Measurements from ENCODE around the gene CASKIN2. TPM values are rescaled to one million over a fixed set of nuclear protein-coding genes. Genes with fewer than 3 reads are reported as not detected.
"Not testable (repeated sequence)": the region's sequence is repeated elsewhere in the genome, so short reads cannot be mapped to it uniquely, and the experiment has no call there.

The CASKIN2 gene
- total RNA-seq, 1 donor from 2014 or later = 112 TPM

DNA sequence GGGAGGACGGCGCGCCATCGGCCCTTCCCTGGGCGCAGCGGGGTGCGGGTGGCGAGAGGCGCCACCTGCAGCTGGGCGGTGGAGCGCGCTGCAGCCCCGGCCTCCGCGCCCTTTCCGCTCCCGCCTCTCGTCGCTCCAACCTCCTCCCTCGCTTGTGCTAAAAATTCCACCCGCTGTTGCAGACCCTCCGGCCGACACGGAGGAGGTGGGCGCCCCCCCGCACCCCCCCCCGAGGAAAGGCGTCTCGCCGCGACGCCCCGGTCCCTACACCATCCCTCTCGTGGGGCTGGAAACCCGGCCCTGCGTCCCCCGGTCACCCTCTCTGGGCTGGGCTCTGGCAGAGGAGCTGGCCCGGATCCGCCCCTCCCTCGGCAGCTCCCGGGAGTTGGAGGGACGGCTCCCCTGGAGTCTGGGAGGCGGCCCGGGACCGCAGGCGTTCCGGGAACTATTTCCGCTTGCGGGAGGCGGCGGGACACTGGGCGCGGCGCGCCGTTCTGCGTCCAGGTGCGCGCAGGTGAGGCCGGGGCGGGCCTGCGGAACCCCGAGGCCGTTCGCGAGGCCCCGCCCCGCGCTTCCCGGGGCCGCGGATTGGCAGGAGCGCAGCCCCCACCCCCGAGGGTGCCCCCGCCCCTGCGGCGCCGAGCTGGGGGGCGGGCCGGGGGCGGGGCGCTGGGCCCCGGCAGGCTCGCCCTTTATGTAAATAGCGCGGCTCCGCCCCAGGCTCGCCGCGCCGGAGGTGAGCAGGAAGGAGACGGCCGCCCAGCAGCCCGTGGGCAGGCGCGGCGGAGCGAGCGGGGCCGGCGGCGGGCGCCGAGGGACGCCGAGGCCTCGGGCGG lies 9.9 kb upstream of the CASKIN2 start, which contains the start of gene LLGL2:
Gene LLGL2, plus strand, starts transcription at position 728 of the 836 bp plus-strand sequence. CDS start 17,730 bp downstream, outside the sequence.
- Histone ChIP-seq H3K27me3 (no peaks in the 10 kb centered on the region), H3K9me3 (no peaks in the 10 kb centered on the region), H3K4me3 (peak within 1 kb of the TSS; percentile 71 to 77), H3K27ac (peak within 1 kb of the TSS; percentile 57 to 60), H3K36me3 (peaks cover 0 to 8% of the 10 kb centered on the region in 2 donors), H3K4me1 (peaks cover 4 to 11% of the 10 kb centered on the region in 2 donors)
- intact Hi-C loops (cut with DNase I) = loop anchor here (1.0 to 2.0 kb wide), 2 partner anchors 64 to 98 kb away; no protein-coding TSS in a partner anchor
- no peak for DNase-seq (ENCODE audit: low spot score in 2 of 2)
- TF ChIP-seq, protein P1, sequence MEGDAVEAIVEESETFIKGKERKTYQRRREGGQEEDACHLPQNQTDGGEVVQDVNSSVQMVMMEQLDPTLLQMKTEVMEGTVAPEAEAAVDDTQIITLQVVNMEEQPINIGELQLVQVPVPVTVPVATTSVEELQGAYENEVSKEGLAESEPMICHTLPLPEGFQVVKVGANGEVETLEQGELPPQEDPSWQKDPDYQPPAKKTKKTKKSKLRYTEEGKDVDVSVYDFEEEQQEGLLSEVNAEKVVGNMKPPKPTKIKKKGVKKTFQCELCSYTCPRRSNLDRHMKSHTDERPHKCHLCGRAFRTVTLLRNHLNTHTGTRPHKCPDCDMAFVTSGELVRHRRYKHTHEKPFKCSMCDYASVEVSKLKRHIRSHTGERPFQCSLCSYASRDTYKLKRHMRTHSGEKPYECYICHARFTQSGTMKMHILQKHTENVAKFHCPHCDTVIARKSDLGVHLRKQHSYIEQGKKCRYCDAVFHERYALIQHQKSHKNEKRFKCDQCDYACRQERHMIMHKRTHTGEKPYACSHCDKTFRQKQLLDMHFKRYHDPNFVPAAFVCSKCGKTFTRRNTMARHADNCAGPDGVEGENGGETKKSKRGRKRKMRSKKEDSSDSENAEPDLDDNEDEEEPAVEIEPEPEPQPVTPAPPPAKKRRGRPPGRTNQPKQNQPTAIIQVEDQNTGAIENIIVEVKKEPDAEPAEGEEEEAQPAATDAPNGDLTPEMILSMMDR (IDR thresholded peaks at IDR 0.05) = peak; percentile 24 to 65 (median 35)

DNA sequence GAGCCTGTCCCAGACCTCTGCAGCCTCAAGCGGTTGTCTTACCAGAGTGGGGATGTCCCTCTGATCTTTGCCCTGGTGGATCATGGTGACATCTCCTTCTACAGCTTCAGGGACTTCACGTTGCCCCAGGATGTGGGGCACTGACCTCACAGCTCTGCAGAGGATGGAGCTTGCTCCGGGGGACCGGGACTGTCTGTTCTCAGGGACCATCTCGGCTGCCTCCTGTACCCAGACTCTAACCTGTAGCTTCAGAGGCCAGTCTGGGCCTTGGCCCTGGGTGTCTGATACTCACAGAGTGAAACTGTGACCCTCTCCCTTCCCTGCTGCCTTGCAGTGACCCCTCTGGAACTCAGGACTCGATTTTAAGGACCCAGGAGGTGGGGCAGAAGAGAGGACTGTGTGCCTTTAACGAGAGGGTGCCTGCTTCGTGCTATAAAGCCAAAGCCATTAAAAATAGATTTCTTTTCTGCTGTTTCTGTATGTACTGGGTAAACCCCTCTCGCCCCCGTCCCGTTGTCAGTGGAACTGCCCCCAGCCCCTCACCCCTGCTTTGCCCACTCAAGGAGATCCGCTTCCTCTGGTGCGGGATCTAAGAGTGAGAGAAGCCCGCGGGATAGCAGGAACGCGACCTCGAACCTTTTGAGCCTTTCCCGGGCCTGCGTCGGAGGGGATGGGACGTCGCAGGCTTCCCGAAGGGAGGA lies 9.1 kb upstream of the CASKIN2 start:
- peak overlapping the region; percentile 71 to 77 for H3K4me3 ChIP-seq
- TF ChIP-seq, protein P1 (IDR thresholded peaks at IDR 0.05) = no peak
- H3K27ac ChIP-seq = peak overlapping the region; percentile 57 to 60
- intact Hi-C loops (cut with DNase I) = loop anchor here (2.0 kb wide), 1 partner anchor 98 kb away; no protein-coding TSS in a partner anchor
- no peaks in the 10 kb centered on the region for H3K9me3 ChIP-seq
- DNase-seq (ENCODE audit: low spot score in 2 of 2) = no peak
- peaks cover 4 to 11% of the 10 kb centered on the region in 2 donors for H3K4me1 ChIP-seq
- peaks cover 0 to 12% of the 10 kb centered on the region in 2 donors for H3K36me3 ChIP-seq
- no peaks in the 10 kb centered on the region for H3K27me3 ChIP-seq

DNA sequence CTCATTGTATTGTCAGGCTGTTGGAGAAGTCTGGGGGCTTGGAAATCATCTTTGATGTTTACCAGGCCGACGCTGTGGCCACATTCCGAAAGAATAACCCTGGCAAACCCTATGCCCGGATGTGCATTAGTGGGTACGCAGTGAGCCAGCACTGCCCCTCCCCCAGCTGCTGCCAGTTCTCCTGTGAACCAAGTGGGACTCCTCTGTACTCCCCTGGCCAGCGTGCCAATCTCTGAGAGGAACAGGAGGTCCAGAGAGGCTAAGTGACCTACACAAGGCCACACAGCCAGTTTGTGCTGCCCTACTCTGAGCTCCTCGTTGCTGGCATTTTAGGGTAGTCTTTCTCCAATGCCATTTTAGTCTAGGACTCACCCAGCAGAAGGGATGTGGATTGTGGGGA lies 8.3 kb upstream of the CASKIN2 start:
- peaks cover 4 to 11% of the 10 kb centered on the region in 2 donors for H3K4me1 ChIP-seq
- H3K4me3 ChIP-seq = no peak overlapping the region
- H3K27ac ChIP-seq = no peak overlapping the region
- no peak for DNase-seq (ENCODE audit: low spot score in 2 of 2)
- intact Hi-C loops (cut with DNase I) = loop anchor here (2.0 kb wide), 1 partner anchor 97 kb away; no protein-coding TSS in a partner anchor
- no peaks in the 10 kb centered on the region for H3K9me3 ChIP-seq
- peaks cover 0 to 12% of the 10 kb centered on the region in 2 donors for H3K36me3 ChIP-seq
- H3K27me3 ChIP-seq = no peaks in the 10 kb centered on the region
- TF ChIP-seq, protein P1 (IDR thresholded peaks at IDR 0.05) = no peak

DNA sequence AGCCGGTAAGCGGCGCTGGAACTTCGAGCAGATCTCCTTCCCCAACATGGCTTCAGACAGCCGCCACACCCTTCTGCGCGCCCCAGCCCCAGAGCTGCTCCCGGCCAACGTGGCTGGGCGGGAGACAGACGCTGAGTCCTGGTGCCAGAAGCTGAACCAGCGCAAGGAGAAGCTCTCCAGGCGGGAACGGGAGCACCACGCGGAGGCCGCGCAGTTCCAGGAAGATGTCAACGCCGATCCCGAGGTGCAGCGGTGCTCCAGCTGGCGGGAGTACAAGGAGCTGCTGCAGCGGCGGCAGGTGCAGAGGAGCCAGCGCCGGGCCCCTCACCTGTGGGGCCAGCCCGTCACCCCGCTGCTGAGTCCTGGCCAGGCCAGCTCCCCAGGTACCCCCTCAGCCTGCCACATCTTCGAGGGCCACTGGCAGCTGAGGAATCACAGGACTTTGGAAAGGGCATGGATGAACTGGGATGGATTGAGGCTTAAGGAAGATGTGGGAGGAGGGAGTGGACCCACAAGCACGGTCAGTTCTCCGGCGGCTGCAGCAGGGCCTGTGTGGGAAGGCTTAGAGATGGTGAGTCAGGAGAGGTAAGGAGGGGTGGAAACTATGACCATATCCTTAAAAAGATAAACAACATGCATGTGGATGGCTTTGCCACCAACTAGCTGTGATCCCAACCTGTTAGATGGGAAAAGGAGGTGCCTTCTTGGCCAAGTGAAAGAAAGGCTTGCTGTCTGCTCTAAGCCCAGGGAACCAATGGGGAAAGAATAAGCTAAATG lies 6.8 kb upstream of the CASKIN2 start:
- Histone ChIP-seq H3K27me3 (no peaks in the 10 kb centered on the region), H3K4me3 (no peak overlapping the region), H3K9me3 (no peaks in the 10 kb centered on the region), H3K36me3 (peaks cover 0 to 12% of the 10 kb centered on the region in 2 donors), H3K4me1 (peaks cover 10 to 15% of the 10 kb centered on the region in 2 donors), H3K27ac (no peak overlapping the region)
- intact Hi-C loops (cut with DNase I) = no loop called here
- TF ChIP-seq, protein P1 (IDR thresholded peaks at IDR 0.05) = no peak
- no peak for DNase-seq (ENCODE audit: low spot score in 2 of 2)

DNA sequence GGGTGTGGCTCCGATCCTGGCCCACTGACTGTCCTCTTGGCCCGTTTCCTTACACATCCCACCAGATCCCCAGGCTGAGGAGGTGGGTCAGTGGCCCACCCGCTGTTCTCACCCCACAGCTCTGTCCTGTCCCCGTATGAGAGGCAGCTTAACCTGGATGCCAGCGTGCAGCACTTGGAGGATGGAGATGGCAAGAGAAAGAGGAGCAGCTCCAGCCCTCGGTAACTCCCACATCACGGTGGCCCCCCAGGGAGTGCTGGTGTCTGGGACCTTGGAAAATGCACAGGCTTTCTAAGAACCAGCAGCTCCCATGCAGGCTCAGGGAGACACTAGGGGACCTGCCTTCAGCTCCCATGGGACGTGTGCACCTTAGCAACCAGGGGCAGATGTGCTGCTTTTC lies 6.0 kb upstream of the CASKIN2 start:
- Histone ChIP-seq H3K27ac (no peak overlapping the region), H3K27me3 (no peaks in the 10 kb centered on the region), H3K4me3 (no peak overlapping the region), H3K4me1 (peaks cover 14% of the 10 kb centered on the region in 2 donors), H3K9me3 (no peaks in the 10 kb centered on the region), H3K36me3 (peaks cover 0 to 12% of the 10 kb centered on the region in 2 donors)
- TF ChIP-seq, protein P1 (IDR thresholded peaks at IDR 0.05) = no peak
- no peak for DNase-seq (ENCODE audit: low spot score in 2 of 2)
- intact Hi-C loops (cut with DNase I) = no loop called here

DNA sequence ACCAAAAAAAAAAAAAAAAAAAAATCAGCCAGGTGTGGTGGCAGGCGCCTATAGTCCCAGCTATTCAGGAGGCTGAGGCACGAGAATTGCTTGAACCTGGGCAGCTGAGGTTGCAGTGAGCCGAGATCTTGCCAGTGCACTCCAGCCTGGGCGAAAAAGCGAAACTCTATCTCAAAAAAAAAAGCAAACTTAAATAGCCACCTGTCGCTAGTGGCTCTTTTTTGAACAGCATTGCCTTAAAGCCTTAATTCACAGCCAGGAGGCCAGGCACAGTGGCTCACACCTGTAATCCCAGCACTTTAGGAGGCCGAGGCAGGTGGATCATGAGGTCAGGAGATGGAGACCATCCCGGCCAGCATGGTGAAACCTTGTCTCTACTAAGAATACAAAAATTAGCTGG lies 5.1 kb upstream of the CASKIN2 start:
- intact Hi-C loops (cut with DNase I); H3K27me3 ChIP-seq; H3K9me3 ChIP-seq; DNase-seq (ENCODE audit: low spot score in 2 of 2); H3K27ac ChIP-seq; H3K4me3 ChIP-seq: not testable (repeated sequence)
- peaks cover 7 to 14% of the 10 kb centered on the region in 2 donors for H3K4me1 ChIP-seq
- peaks cover 0 to 12% of the 10 kb centered on the region in 2 donors for H3K36me3 ChIP-seq

All from ascending aorta (tissue), 2 donors.